Measurements from ENCODE around the gene C10orf143. TPM values are rescaled to one million over a fixed set of nuclear protein-coding genes. Genes with fewer than 3 reads are reported as not detected.
"Not testable (repeated sequence)": the region's sequence is repeated elsewhere in the genome, so short reads cannot be mapped to it uniquely, and the experiment has no call there.

C10orf143 gene
- polyA plus RNA-seq, 3 donors = 5.4 to 7.1 (median 6.9) TPM

- DNase-seq = no peak
Measured at GRCh38 chr10:130038019-130038555, 72.5 kb downstream of the C10orf143 start.

GRCh38 chr10:130037169-130037661 is 73.4 kb downstream of the C10orf143 start:
- DNase-seq = no peak

GRCh38 chr10:130036296-130037065 is 74.1 kb downstream of the C10orf143 start:
- no peak for DNase-seq

- no peak for DNase-seq
Measured at GRCh38 chr10:130029209-130029608, 81.4 kb downstream of the C10orf143 start.

GRCh38 chr10:130028465-130028819 is 82.2 kb downstream of the C10orf143 start:
- DNase-seq = no peak

GRCh38 chr10:130027716-130028464 is 82.7 kb downstream of the C10orf143 start:
- DNase-seq = no peak

- DNase-seq = no peak
Measured at GRCh38 chr10:130026670-130027456, 83.8 kb downstream of the C10orf143 start.

GRCh38 chr10:130025811-130026485 is 84.7 kb downstream of the C10orf143 start:
- no peak for DNase-seq

- no peak for DNase-seq
Measured at GRCh38 chr10:130025326-130025725, 85.3 kb downstream of the C10orf143 start.

GRCh38 chr10:130024779-130025325 is 85.8 kb downstream of the C10orf143 start:
- DNase-seq = no peak

GRCh38 chr10:130024326-130024725 is 86.3 kb downstream of the C10orf143 start:
- DNase-seq = not testable (repeated sequence)

- no peak for DNase-seq
Measured at GRCh38 chr10:130023454-130024230, 87.0 kb downstream of the C10orf143 start.

GRCh38 chr10:130022511-130023299 is 87.9 kb downstream of the C10orf143 start:
- no peak for DNase-seq

GRCh38 chr10:130022086-130022485 is 88.5 kb downstream of the C10orf143 start:
- DNase-seq = no peak

GRCh38 chr10:130021383-130021950 is 89.2 kb downstream of the C10orf143 start:
- DNase-seq = no peak

GRCh38 chr10:130020651-130021382 is 89.8 kb downstream of the C10orf143 start:
- DNase-seq = no peak

GRCh38 chr10:130018730-130019185 is 91.9 kb downstream of the C10orf143 start:
- no peak for DNase-seq

- DNase-seq = no peak
Measured at GRCh38 chr10:130018265-130018664, 92.4 kb downstream of the C10orf143 start.

Measured in renal pelvis (tissue), 4 donors.